NCI-H128 (cell line): ENCODE results near the gene BTG1.
A peak's percentile ranks its signal among the peaks of the same experiment; 100 is the strongest.

Source experiments
- DNase-seq: peaks from one replicate; lab custom pipeline; 2025; ENCODE audit not compliant: unreplicated experiment; lab: John Stamatoyannopoulos, UW

BTG1 gene

GRCh38 chr12:92145731-92146496, at the start of gene BTG1:
Gene BTG1, minus strand, starts transcription at chr12:92145846. Its CDS starts 311 bp downstream, at chr12:92145535.
- peak; percentile 100 for DNase-seq

GRCh38 chr12:92194561-92194960, 48.9 kb upstream of the BTG1 start:
- DNase-seq, result no peak

- no peak for DNase-seq
Measured at GRCh38 chr12:92193846-92194245, 48.2 kb upstream of the BTG1 start.

GRCh38 chr12:92193063-92193462, 47.4 kb upstream of the BTG1 start:
- DNase-seq, result no peak

GRCh38 chr12:92192360-92192759, 46.7 kb upstream of the BTG1 start:
- DNase-seq, result no peak

- DNase-seq, result no peak
Measured at GRCh38 chr12:92191061-92191460, 45.4 kb upstream of the BTG1 start.

GRCh38 chr12:92188517-92189188, 43.0 kb upstream of the BTG1 start:
- DNase-seq, result no peak

- DNase-seq, result no peak
Measured at GRCh38 chr12:92186038-92186470, 40.4 kb upstream of the BTG1 start.

GRCh38 chr12:92185052-92185451, 39.4 kb upstream of the BTG1 start:
- no peak for DNase-seq

GRCh38 chr12:92183575-92183974, 37.9 kb upstream of the BTG1 start:
- no peak for DNase-seq

GRCh38 chr12:92178340-92178739, 32.7 kb upstream of the BTG1 start:
- no peak for DNase-seq

- DNase-seq, result no peak
Measured at GRCh38 chr12:92176646-92177045, 31.0 kb upstream of the BTG1 start.

GRCh38 chr12:92175961-92176360, 30.3 kb upstream of the BTG1 start:
- no peak for DNase-seq

GRCh38 chr12:92170050-92170449, 24.4 kb upstream of the BTG1 start:
- DNase-seq, result no peak

GRCh38 chr12:92167075-92167474, 21.4 kb upstream of the BTG1 start:
- DNase-seq, result no peak

GRCh38 chr12:92164712-92165111, 19.1 kb upstream of the BTG1 start:
- DNase-seq, result no peak

- DNase-seq, result no peak
Measured at GRCh38 chr12:92162079-92162478, 16.4 kb upstream of the BTG1 start.

- DNase-seq, result no peak
Measured at GRCh38 chr12:92158796-92159439, 13.3 kb upstream of the BTG1 start.

GRCh38 chr12:92156704-92157395, 11.2 kb upstream of the BTG1 start:
- no peak for DNase-seq

GRCh38 chr12:92156139-92156538, 10.5 kb upstream of the BTG1 start:
- no peak for DNase-seq

- no peak for DNase-seq
Measured at GRCh38 chr12:92155733-92156132, 10.1 kb upstream of the BTG1 start.
